T47D (cell line): ENCODE results near the gene KPNA2.
"Not testable (repeated sequence)": the region's sequence is repeated elsewhere in the genome, so short reads cannot be mapped to it uniquely, and the experiment has no call there.

ENCODE experiments used
- DNase-seq, 2 experiments: peaks; one replicate each; pipeline versions ENCODE4 v3.0.0 to v3.0.0-alpha.2; 2011 to 2012; ENCODE audit warnings: low read depth in 1 of 2, low spot score in 1 of 2
- JUND ChIP-seq: IDR thresholded peaks from 2 replicates; pipeline ENCODE4 v1.6.1; 2012; ENCODE audit warnings: low read depth
- in situ Hi-C: cut with HindIII; loops from 2 replicates; pipeline ENCODE4 v1.10.0; 2016; ENCODE audit warnings: low sequenced_read_pairs, low pct_unique_long_range_greater_than_20kb

KPNA2 gene

DNA sequence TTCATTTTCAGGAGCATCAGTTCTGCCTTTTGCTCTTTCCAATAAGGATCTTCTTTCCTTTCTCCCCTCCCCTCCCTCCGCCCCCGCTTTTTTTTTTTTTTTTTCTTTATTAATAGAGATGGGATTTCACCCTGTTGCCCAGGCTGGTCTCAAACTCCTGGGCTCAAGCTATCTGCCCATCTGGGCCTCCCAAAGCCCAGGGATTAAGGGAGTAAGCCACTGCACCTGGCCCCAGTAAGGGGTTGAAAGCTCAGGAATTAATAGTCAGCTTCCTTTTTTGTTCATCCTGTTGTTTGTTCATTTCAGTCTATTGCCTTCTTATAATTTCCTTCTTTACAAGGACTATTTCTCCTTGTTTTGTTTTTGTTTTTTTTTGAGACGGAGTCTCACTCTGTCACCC lies 31.3 kb upstream of the KPNA2 start:
- no peak for TF ChIP-seq JUND
- in situ Hi-C loops, result no loop called here
- no peak for DNase-seq

DNA sequence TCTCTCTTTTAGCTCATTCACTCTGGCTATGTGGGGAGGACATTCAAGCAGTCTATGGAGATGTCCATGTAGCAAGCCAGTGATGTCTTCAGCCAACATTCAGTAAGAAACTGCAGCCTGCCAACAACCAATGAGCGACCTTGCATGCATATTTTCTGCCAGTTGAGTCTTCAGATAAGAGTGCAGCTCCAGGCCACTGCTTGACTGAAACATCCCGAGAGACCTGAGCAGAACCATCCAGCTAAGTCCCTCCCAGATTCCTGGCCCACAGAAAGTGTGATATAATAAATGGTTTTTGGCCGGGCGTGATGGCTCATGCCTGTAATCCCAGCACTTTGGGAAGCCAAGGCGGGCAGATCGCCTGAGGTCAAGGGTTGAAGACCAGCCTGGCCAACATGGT lies 28.7 kb upstream of the KPNA2 start:
- in situ Hi-C loops, result no loop called here
- no peak for DNase-seq
- TF ChIP-seq JUND, result no peak

DNA sequence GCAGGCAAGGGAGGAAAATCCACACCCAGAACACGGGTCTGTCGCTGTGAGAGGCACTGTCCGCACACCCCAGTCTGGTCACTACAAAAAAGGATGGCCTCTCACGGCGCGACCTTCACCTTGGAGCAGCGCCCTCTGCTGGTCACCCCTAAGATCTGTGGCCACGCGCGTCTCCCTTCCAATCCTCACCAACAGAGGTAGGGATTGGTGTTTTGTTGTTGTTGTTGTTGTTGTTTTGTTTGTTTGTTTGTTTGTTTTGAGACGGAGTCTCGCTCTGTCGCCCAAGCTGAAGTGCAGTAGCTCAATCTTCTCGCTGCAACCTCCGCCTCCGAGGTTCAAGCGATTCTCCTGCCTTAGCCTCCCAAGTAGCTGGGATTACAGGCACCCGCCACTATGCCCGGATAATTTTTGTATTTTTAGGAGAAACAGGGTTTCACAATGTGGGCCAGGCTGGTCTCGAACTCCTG lies 24.3 kb upstream of the KPNA2 start:
- in situ Hi-C loops, result no loop called here
- no peak for TF ChIP-seq JUND
- peak in 1 of 2 experiments; percentile 70 for DNase-seq

DNA sequence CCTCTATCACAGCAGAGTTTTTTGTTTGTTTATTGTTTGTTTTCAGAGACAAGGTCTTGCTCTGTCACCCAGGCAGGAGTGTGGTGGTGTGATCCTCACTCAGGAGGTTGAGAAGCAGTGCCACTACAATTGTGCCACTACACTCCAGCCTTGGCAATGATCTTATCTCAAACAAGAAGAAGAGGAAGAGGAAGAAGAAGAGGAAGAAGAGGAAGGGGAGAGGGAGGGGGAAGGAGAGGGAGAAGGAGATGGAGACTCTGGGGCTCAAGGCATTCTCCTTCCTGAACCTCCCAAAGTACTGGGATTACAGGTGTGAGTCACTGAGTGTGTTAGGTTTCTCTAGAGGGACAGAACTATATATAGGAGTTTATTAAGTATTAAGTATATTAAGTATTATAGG lies 22.1 kb upstream of the KPNA2 start:
- no peak for DNase-seq
- in situ Hi-C loops, result no loop called here
- no peak for TF ChIP-seq JUND

DNA sequence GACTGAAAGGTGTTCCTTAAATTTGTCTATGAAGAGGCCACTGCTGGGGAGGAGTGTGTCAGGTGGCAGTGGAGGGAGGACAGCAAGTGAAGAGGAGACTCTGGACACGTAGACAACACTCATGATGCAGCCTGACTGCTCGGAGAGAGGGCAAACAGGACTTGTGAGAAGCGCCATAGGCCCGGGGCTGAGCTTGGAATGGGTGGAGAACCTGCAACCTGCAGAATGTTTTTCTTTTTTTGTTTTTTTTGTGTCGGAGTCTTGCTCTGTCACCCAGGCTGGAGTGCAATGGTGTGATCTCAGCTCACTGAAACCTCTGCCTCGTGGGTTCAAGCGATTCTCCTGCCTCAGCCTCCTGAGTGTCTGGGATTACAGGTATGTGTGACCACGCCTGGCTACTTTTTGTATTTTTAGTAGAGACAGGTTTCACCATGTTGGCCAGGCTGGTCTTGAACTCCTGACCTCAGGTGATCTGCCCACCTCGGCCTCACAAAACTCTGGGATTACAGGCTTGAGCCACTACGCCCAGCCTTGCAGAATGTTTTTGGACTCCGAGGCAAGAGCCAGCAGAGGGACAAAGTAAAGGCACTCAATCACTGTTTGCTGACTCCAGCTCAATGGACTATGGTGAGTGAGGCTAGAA lies 20.3 kb upstream of the KPNA2 start:
- no peak for TF ChIP-seq JUND
- DNase-seq, result no peak
- in situ Hi-C loops, result no loop called here

DNA sequence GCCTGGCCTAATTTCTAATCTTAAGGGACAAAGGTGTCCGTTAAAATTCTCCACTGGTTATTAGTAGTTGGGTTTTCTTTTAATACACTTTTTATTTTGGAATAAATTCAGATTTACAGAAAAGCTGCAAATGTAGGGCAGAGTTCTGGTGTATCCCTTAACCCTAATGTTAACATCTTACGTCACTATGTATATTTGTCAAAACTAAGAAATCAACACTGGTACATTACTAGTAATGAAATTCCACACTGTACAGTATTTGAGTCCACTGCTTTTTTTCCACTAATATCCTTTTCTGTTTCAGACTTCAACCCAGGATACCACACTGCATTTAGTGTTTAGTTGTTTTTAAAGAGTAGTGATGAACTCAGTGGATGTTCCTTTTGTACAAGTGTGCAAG lies 18.7 kb upstream of the KPNA2 start:
- TF ChIP-seq JUND, result no peak
- no peak for DNase-seq
- in situ Hi-C loops, result no loop called here

DNA sequence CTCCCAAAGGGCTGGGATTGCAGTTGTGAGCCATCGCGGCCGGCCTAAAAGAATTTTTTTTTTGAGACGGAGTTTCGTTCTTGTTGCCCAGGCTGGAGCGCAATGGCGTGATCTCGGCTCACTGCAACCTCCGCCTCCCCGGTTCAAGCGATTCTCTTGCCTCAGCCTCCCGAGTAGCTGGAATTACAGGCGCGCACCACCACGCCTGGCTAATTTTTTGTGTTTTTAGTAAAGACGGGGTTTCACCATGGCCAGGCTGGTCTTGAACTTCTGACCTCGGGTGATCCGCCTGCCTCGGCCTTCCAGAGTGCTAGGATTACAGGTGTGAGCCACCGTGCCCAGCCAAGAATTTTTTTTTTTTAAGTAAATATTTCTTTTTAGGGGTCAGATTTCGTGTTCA lies 17.0 kb upstream of the KPNA2 start:
- DNase-seq, in situ Hi-C loops: not testable (repeated sequence)

DNA sequence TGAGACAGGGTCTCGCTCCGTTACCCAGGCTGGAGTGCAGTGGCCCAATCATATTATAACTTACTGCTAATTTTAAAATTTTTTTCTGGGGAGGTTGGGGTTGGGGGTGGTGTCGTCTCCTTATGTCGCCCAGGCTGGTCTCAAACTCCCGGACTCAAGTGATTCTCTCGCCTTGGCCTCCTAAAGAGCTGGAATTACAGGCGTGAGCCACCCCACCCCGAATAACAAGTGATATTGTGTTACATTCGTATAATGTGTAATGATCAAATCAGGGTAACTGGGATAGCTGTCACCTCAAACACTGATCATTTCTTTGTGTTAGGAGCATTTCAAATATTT lies 16.2 kb upstream of the KPNA2 start:
- TF ChIP-seq JUND, result no peak
- DNase-seq, result no peak
- in situ Hi-C loops, result no loop called here

DNA sequence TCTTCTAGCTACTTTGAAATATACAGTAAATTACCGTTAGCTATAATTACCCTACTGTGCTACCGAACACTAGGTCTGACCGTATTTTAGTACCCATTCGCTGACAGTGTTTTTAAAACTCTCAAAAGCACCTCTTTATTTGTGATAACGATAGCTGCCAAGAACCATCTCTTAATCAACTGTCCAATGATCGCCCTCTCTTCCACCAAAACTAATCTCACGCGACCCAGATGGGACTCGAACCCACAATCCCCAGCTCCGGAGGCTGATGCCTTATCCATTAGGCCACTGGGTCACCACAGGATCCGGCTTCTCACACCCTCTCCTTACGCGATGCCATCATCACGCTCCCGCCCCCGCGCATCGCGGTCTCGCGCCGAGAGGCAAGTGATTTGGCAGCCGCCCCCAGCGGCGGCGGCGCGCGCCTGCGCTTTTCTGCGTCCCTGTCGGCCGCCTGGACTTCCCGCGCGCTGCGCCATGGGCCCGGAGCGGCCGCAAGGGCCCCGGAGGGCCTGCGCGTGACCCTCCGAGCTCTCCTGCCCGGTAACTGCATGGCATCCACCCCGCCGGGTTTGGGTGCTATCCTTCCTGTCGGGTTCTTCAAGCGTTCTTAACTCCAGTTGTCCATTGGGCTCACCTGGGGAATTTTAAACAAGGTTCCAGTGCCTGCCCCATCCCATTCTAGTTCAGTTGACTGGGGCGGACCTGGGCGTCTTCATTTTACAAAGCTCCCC lies 15.7 kb upstream of the KPNA2 start:
- TF ChIP-seq JUND, result no peak
- in situ Hi-C loops, result no loop called here
- DNase-seq, result peak; percentile 89 to 97

DNA sequence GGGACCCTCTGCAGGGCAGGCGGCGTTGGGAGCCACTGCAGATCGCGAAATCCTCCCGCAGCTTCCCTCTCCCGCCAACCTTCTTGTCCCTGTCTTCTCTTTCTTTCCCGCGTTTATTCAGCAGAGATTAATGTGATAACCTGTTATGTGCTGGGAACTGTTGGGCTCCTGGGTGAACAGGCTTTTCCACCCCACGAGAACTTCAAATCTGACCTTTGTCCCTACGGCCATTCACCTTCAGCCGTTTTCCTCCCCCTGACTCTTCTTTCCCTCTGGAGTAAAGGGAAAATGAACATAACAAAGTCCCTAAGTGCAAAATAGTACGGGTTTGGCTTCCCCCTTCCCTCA lies 15.2 kb upstream of the KPNA2 start:
- TF ChIP-seq JUND, result no peak
- in situ Hi-C loops, result no loop called here
- peak; percentile 33 to 73 for DNase-seq

DNA sequence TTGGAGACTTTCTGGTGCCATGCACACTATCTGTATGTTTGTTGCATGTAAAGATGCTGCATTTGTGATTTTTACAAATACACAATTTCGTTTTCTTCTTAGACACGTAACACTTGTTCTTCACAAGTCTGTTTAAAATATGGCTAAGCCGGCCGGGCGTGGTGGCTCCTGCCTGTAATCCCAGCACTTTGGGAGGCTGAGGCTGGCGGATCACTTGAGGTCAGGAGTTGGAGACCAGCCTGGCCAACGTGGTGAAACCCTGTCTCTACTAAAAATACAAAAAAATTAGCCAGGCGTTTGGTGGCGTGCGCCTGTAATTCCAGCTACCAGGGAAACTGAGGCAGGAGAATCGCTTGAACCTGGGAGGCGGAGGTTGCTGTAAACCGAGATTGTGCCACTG lies 14.7 kb upstream of the KPNA2 start:
- DNase-seq, in situ Hi-C loops: not testable (repeated sequence)

DNA sequence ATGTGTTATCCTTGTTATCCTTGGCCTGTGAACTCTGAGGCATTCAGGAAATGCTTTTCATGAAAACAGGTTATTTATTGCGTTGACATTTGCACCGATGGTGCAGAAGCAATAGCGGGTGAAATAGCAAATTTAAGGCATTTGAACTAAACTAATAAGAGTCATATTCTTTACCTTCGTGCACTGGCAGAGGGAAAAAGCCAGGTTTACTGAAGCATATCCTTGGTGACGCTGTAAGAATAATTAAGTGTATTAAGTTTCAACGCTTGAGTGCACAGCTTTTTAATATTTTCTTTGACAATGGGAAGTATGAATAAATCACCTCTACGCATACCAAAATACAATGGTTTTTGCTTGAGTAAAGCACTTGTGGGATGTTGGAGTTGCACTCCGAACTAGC lies 13.6 kb upstream of the KPNA2 start:
- in situ Hi-C loops, result no loop called here
- DNase-seq, result no peak
- TF ChIP-seq JUND, result no peak

DNA sequence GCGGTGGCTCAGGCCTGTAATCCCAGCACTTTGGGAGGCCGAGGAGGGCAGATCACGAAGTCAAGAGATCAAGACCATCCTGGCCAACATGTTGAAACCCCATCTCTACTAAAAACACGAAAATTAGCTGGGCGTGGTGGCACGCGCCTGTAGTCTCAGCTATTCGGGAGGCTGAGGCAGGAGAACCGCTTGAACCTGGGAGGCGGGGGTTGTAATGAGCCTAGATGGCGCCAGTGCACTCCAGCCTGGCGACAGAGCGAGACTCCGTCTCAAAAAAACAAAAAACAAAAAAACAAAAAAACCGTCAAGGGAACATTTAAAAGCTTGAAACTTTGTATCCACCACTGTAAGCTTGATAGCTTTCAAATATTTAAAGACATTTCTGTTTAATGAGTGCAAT lies 13.0 kb upstream of the KPNA2 start:
- DNase-seq, in situ Hi-C loops: not testable (repeated sequence)

DNA sequence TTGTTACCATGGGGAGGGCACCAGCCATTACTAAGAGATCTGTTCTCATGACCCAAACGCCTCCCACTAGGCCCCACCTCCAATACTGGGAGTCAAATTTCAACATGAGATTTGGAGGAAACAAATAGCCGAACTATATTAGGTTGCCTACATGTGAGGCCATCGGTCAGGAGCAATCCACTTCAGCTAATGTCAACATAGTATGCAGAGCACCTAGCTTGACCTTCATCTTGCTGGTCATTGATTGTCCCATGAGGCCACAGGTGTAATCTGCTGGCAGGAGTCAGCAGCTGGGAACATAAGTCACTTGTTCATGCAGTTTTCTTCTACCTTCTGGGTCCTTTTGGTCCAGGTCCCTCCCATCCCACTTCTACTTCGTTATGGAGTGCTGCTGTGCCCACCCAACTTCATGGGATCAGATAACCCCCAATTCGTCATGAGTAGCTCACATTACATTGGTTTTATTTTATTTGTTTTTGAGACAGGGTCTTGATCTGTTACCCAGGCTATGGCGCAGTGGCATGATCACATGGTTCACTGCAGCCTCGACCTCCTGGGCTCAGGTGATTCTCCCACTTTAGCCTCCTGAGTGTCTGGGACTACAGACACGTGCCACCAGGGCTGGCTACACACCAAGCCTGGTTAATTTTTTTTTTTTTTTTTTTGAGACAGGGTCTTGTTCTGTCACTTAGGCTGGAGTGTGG lies 5.9 kb upstream of the KPNA2 start:
- in situ Hi-C loops, result no loop called here
- TF ChIP-seq JUND, result no peak
- DNase-seq, result peak in 1 of 2 experiments; percentile 48
